Bronchial epithelial cell (primary cell): ENCODE data around the gene TRAF3IP3. TPM values are rescaled to one million over a fixed set of nuclear protein-coding genes. Genes with fewer than 3 reads are reported as not detected.
A peak's percentile ranks its signal among the peaks of the same experiment; 100 is the strongest.

Experiments used
- DNase-seq: peaks from one replicate; pipeline ENCODE4 v3.0.0-alpha.2; 2010; ENCODE audit warnings: low read depth
- FAIRE-seq: peaks from 2 replicates; lab custom pipeline; 2011; peaks lifted over from hg19 to GRCh38; lab: Jason Lieb, UNC
- H3K27me3 ChIP-seq: 2 replicates; pipeline ENCODE4 v1.5.1; 2011; ENCODE audit warnings: low read length; ENCODE audit not compliant: control insufficient read depth, insufficient read depth
- H3K36me3 ChIP-seq: 2 replicates; pipeline ENCODE4 v1.5.1; 2011; ENCODE audit warnings: low read length; ENCODE audit not compliant: control insufficient read depth, insufficient read depth
- H3K4me3 ChIP-seq: 2 replicates; pipeline ENCODE4 v1.5.1; 2011; ENCODE audit warnings: mild to moderate bottlenecking, low read depth, low read length, control low read depth
- total RNA-seq: library from RNA; depleted of rRNA; stranded (reverse); fragments of >200 nt; gene quantifications from 2 replicates; pipeline ENCODE4 v1.2.1, GENCODE V29; 2014
- TF ChIP-seq, protein P1 (sequence below): IDR thresholded peaks from 2 replicates; pipeline ENCODE4 v1.5.1; 2011; ENCODE audit warnings: mild to moderate bottlenecking, moderate library complexity, low read length, control low read depth, inconsistent platforms; ENCODE audit not compliant: insufficient read depth, severe bottlenecking

The TRAF3IP3 gene
- total RNA-seq, 1 donor from 2014 or later, result not detected

DNA sequence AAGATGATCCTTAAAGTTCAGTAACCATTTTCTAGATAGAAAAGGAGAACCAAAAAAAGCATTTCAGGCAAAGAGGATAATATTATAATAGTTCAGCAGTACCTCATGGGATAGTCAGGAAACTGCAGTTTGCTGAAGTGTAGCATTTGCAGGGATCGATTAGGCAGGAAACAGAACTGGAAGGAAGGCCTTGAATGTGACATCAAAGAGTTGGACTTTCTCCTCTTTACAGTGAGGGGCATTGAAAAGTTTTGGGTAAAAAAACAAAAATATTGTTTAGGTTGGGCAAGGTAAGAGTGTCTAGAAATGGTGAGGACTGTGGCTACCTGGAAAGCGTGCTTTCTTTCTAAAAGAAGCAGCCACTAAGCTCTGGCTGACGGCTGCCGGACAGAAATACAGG, 58.0 kb downstream of the TRAF3IP3 start:
- no peak for FAIRE-seq
- DNase-seq, result no peak
- H3K4me3 ChIP-seq, result no peak overlapping the region
- H3K36me3 ChIP-seq, result no peaks in the 10 kb centered on the region
- no peaks in the 10 kb centered on the region for H3K27me3 ChIP-seq
- TF ChIP-seq, protein P1, sequence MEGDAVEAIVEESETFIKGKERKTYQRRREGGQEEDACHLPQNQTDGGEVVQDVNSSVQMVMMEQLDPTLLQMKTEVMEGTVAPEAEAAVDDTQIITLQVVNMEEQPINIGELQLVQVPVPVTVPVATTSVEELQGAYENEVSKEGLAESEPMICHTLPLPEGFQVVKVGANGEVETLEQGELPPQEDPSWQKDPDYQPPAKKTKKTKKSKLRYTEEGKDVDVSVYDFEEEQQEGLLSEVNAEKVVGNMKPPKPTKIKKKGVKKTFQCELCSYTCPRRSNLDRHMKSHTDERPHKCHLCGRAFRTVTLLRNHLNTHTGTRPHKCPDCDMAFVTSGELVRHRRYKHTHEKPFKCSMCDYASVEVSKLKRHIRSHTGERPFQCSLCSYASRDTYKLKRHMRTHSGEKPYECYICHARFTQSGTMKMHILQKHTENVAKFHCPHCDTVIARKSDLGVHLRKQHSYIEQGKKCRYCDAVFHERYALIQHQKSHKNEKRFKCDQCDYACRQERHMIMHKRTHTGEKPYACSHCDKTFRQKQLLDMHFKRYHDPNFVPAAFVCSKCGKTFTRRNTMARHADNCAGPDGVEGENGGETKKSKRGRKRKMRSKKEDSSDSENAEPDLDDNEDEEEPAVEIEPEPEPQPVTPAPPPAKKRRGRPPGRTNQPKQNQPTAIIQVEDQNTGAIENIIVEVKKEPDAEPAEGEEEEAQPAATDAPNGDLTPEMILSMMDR, result no peak

DNA sequence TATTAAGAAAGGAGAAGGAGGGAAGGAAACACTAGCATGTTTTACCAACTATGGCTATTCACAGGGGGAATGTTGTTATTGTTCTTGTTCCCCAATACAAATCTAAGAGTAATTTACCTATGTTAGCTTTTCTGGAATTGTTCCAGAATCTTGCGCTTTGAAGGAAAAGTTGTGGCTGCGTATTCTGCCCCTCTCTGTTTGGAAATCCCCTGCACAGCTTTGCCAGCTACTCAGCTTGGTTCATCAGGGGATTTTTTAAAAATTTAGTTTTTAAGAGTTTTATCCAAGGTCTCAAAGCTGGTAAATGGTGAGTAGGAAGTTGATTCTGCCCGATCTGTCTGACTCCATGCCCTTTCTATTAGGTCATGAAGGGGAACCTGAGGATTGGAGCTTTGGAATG, 59.6 kb downstream of the TRAF3IP3 start:
- no peaks in the 10 kb centered on the region for H3K36me3 ChIP-seq
- H3K4me3 ChIP-seq, result no peak overlapping the region
- TF ChIP-seq, protein P1, result no peak
- DNase-seq, result no peak
- no peak for FAIRE-seq
- no peaks in the 10 kb centered on the region for H3K27me3 ChIP-seq

DNA sequence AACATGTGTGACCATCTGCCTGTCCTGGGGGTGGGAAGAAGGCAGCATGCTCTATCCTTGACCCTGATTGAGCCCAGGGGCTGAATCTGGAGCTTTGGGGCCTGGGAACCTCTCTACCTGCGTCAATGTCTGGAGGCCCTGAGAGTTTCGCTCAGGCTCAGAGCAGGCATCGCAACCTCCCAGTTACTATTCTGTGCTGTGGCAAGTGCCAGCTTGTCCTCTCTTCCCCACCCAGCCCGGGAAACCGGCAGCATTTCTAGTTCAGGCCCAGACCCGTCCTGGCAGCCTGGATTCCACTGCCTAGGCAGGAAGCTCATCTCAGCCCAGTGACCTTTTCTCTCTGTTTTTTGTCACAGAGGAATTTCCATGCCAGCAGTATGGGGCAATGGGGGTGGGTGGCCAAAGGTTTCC, 60.1 kb downstream of the TRAF3IP3 start:
- H3K27me3 ChIP-seq, result no peaks in the 10 kb centered on the region
- peak; percentile 99 for DNase-seq
- peak; percentile 99 for FAIRE-seq
- no peaks in the 10 kb centered on the region for H3K36me3 ChIP-seq
- TF ChIP-seq, protein P1, result no peak
- no peak overlapping the region for H3K4me3 ChIP-seq

DNA sequence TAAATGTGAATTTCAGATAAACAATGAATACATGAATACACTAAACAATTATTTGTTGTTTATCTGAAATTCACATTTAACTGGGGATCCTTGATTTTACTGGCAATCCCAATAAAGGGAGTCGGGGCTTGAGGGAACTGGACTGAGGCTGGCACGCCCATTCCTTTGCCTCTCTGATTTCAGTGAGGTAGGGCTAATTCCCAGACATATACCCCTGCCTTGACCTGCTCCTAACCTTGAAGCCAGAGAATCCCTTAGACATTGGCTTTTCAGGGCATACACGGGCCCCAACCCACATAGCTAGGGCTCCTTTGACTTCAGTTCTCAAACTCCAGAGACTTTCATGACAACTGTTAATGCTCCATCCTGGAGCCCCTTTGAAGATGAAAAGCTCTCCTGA, 61.1 kb downstream of the TRAF3IP3 start:
- no peaks in the 10 kb centered on the region for H3K27me3 ChIP-seq
- FAIRE-seq (no peak), DNase-seq (peak; percentile 30)
- no peak overlapping the region for H3K4me3 ChIP-seq
- H3K36me3 ChIP-seq, result no peaks in the 10 kb centered on the region
- TF ChIP-seq, protein P1, result no peak

DNA sequence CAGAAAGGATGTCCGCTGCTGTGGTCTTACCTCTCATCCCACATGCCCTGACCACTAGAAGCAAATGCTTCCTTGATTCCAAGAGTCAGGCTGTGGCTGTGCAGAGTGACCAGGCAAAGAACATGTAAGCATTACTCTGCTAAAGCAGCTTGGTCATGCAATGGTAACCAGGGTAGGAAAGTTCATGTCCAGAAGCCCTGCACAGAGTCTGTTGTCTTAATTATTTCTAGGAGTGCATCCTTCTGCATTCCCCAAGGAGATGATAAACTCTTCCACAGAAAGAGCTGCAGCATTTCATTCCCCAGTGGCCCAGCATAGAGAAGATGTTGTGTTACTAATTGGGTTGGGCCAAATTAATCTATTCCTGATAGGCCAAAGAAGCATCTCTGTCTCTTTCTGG, 61.8 kb downstream of the TRAF3IP3 start:
- Histone ChIP-seq H3K36me3 (no peaks in the 10 kb centered on the region), H3K4me3 (no peak overlapping the region), H3K27me3 (no peaks in the 10 kb centered on the region)
- TF ChIP-seq, protein P1, result no peak
- FAIRE-seq (no peak), DNase-seq (no peak)

DNA sequence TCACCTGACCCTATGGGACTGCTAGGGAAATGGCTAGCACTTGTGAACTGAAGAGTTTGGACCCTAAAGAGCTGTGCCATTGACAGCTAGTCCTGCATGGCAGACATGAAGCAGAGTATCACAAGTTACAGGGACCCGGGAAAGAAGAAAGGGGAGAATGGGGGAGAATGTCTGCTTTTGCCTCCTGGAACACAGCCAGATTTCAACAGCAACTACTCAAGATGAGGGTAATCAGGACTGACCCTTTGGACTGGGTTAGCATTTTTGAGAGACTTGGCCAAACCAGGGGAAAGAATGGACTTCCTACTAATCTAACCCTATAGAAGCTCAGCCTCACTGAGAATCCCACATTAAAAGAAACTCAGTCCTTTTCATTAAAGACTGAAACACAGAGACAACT, 63.2 kb downstream of the TRAF3IP3 start:
- DNase-seq (no peak), FAIRE-seq (no peak)
- no peaks in the 10 kb centered on the region for H3K36me3 ChIP-seq
- TF ChIP-seq, protein P1, result no peak
- H3K27me3 ChIP-seq, result no peaks in the 10 kb centered on the region
- H3K4me3 ChIP-seq, result no peak overlapping the region
